ENCODE results near the gene STX4. TPM values are rescaled to one million over a fixed set of nuclear protein-coding genes. Genes with fewer than 3 reads are reported as not detected.

STX4 gene
- total RNA-seq, 2 experiments from 2014 or later, result 67.2 to 70.0 TPM

DNA sequence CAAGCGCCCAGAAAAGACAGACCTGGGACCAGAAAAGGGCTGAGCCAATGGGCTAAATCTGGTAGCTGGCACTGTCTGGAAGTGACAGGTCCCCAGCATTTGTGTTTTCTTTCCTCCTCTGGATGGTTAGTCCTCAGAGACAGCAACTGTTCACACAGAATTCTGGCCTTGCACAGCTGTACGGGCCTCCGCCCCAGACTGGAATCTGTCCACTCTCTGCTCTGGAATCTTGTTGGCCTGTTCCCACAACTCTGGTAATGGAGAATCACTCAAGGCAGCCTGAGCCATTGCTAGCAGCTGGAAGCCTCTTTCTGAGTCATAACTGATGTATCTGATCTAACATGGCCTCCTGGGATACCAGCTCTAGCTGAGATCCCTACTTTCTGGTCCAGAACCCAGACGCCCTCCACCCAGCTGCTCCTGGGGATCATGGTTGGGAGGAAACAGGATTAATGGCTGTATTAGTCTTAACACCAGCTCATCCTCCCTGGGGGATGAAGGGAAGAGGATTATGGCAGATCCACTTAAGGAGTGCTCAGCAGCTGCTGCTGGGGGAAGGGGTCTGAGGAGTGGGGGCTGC lies 31.6 kb downstream of the STX4 start:
- Mint-ChIP-seq H3K27ac (peak overlapping the region; percentile 93), H3K4me3 (peak overlapping the region; percentile 66), H3K4me1 (peaks cover 47% of the 10 kb centered on the region), H3K27me3 (no peaks in the 10 kb centered on the region), H3K36me3 (ENCODE audit: low read depth) (peaks cover 41% of the 10 kb centered on the region), H3K9me3 (no peaks in the 10 kb centered on the region)
- ChIA-PET POLR2A (interaction anchor here (0.9 to 3.2 kb wide), 3 partner anchors 9 to 52 kb away, joined by 3 to 34 read pairs (median 5); partner anchors contain the start of genes KAT8, ZNF646 and ZNF668), CTCF (interaction anchor here (1.1 to 1.9 kb wide), 2 partner anchors 9 to 77 kb away, joined by 3 to 6 read pairs; partner anchors contain the start of genes ZNF646 and ZNF668)
- no peak for DNase-seq

DNA sequence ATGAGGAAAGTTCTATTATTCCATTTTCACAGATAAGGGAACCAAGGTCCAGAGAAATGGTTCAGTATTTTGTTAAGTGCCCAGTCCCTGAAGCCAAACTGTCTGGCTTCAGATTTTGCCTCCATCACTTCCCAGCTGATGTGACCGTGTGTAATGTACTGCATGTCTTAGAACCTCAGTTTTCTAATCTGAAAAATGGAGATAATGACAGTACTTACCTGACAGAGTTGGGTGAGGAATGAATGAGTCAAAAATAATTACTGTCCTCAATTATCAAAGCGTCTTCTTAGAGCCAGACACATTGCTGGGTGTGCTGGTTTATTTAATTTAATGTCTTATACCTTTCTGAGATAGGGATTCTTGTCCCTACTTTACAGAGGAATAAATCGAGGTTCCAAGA lies 34.0 kb downstream of the STX4 start:
- CTCF ChIA-PET, result interaction anchor here (1.0 to 1.8 kb wide), 3 partner anchors 75 to 133 kb away, joined by 3 to 5 read pairs (median 3); partner anchors contain the start of gene HSD3B7
- Mint-ChIP-seq H3K9me3 (no peaks in the 10 kb centered on the region), H3K27ac (no peak overlapping the region), H3K4me3 (no peak overlapping the region), H3K27me3 (no peaks in the 10 kb centered on the region), H3K36me3 (ENCODE audit: low read depth) (peaks cover 23% of the 10 kb centered on the region), H3K4me1 (peaks cover 54% of the 10 kb centered on the region)
- POLR2A ChIA-PET, result interaction anchor here (0.5 to 2.7 kb wide), 2 partner anchors 33 to 83 kb away, joined by 3 to 9 read pairs; partner anchors contain the start of gene STX4
- DNase-seq, result no peak

DNA sequence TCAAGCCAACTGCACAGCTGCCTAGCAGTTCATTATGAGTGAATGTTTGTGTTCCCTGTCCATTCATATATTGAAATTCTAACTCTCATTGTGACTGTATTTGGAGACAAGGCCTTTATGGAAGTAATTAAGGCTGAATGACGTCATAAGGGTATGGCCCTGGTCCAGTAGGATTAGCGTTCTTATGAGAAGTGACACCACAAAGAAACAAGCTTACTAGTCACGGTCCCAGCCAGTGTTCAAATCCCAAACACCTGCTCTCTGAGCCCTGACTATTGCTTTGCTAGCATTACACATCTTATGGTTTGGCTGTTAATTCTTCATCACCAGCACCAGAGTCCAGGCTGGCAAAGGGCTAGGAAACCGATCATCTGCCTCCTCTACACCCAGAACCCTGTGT lies 38.5 kb downstream of the STX4 start:
- POLR2A ChIA-PET, result interaction anchor here (1.1 to 3.5 kb wide), 4 partner anchors 38 to 386 kb away, joined by 3 to 29 read pairs (median 7); partner anchors contain the start of gene STX4
- peak overlapping the region; percentile 94 for H3K27ac Mint-ChIP-seq
- peaks cover 37% of the 10 kb centered on the region for H3K4me1 Mint-ChIP-seq

DNA sequence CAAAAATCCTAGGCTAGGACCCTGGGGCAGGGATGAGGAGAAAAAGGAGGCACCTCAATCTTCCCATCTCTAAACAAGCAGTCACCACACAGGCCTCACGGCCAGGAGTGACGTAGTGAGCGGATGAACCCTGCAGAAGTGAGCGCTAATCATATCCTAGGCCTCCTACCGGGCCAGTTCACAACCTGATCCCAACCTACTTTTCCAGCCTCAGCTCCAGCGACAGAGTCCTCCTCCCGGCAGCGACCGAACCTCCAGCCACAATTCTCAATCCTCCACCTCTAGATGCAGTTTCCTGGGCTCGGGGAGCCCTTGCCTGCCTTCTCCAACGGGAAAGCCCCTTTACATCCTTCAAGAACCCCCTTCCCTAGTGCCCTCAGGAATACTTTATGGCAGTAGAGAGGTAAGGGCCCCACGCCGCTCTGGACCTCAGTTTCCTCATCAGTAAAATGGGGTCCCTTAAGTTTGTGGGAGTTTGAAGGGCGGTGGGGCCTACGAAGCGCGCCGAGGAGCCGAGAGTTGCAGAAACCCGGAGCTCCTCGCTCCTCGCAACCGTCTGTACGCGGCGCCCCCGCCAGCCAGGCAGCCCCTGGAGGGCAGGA lies 39.3 kb downstream of the STX4 start:
- DNase-seq, result peak; percentile 61
- Mint-ChIP-seq H3K36me3 (ENCODE audit: low read depth) (peaks cover 29% of the 10 kb centered on the region), H3K4me3 (peak overlapping the region; percentile 97), H3K9me3 (no peaks in the 10 kb centered on the region), H3K27ac (peak overlapping the region; percentile 94), H3K27me3 (no peaks in the 10 kb centered on the region), H3K4me1 (peaks cover 35% of the 10 kb centered on the region)
- CTCF ChIA-PET, result interaction anchor here (1.0 to 2.7 kb wide), 6 partner anchors 20 to 796 kb away, joined by 3 to 18 read pairs (median 8); no protein-coding TSS in a partner anchor
- POLR2A ChIA-PET, result interaction anchor here (1.0 to 3.5 kb wide), 18 partner anchors 9 to 386 kb away, joined by 3 to 43 read pairs (median 10); partner anchors contain the start of genes ARMC5, FUS, HSD3B7 and KAT8

More for the DNA sequence above, 38.5 kb downstream of the STX4 start:
- CTCF ChIA-PET, result interaction anchor here (2.3 to 2.7 kb wide), 2 partner anchors 70 to 88 kb away, joined by 8 to 11 read pairs; no protein-coding TSS in a partner anchor
- H3K9me3 Mint-ChIP-seq, result no peaks in the 10 kb centered on the region
- DNase-seq, result no peak
- peak overlapping the region; percentile 97 for H3K4me3 Mint-ChIP-seq
- no peaks in the 10 kb centered on the region for H3K27me3 Mint-ChIP-seq
- H3K36me3 Mint-ChIP-seq (ENCODE audit: low read depth), result peaks cover 22% of the 10 kb centered on the region

DNA sequence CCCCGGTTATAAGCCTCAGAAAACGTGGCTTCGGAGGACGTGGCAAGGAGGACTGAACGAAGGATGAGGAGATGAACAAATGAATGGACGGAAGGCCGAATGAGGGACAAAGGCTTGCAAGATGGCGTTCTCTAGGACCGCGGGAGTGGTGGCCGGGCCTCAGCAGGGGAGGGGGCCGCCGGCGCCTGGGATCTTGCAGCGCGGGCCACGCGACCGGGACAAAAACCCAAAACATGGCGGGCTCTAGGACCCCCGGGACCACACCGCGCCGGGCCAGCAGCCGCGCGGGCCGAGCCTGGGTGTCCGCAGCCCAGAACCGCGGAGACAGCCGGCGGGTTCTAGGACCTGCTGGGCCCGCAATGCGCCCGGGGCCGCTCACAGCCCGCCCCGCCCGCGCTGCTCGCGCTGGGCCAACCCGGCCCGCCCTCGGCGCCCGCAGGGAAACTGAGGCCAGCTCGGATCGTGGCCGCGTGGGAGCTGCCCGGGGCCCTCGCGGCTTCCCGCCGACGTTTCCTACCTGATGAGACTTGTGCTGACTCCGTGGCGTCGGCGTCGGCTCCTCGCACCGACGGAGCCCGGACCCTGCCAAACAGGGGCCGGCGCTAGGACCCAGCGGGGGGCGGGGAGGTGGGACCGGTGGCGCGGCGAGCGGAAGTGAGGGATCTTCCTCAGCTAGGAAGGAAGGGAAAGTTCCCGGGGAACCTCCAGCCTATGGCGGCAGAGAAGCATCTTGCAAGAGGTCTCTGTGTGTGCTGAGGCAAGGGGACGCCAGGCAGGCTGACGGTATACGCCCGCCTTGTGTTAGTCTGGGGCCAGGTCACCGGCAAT lies 40.0 kb downstream of the STX4 start:
- Mint-ChIP-seq H3K4me1 (peaks cover 37% of the 10 kb centered on the region), H3K27me3 (no peaks in the 10 kb centered on the region), H3K27ac (peak overlapping the region; percentile 94), H3K9me3 (no peaks in the 10 kb centered on the region), H3K36me3 (ENCODE audit: low read depth) (peaks cover 37% of the 10 kb centered on the region), H3K4me3 (peak overlapping the region; percentile 97)
- ChIA-PET POLR2A (interaction anchor here (0.8 to 3.5 kb wide), 35 partner anchors 9 to 801 kb away, joined by 3 to 43 read pairs (median 6); partner anchors contain the start of genes ARMC5, FUS, HSD3B7 and KAT8), CTCF (interaction anchor here (0.6 to 2.7 kb wide), 15 partner anchors 8 to 796 kb away, joined by 3 to 18 read pairs (median 4); partner anchors contain the start of genes KAT8, VKORC1 and ZNF843)
- peak; percentile 91 for DNase-seq

DNA sequence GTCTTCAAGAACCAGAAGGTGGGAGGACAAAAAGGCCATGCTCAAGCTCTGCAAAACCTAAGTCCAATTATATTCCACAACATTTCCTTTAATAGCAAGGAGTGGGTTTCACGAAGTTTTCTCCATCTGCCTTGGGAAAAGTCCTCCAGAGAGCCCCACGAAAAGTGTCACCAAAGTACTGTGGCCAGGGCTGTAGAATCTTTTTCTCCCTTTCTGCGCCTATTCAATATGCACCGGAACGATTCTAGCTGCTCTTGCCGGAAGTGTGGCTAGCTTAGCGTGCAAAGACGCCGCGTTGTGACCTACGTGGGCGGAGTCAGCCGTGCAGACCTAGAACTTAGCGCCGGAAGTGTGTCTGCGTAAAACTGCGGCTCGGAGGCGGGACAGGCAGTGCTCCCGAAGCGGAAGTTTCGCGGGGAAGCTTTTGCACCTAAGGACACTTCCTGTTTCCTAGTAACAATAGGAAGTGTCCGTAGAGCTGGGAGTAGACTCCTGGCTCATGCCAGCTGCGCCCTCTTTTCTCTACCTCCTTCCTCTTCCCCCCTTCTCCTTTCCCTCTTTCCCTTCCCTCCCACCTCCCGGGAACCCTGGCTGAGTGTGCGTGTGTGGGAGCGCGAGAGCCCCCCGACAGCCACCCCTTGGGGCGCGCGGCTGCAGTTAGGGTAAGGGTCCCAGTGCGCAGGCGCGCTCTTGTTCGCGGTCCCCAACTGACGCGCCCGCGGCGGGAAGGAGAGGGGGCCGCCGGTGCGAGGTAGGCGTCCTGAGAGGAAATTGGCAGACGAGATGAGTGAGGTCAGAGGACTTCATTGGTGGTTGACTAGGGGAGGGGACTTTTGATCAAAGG lies 40.8 kb downstream of the STX4 start, which contains the start of the genes ZNF646 and ZNF668:
Gene ZNF646, plus strand, starts transcription at position 453 of the 844 bp plus-strand sequence. CDS start 1,903 bp downstream, outside the sequence.
Gene ZNF668, minus strand, starts transcription at position 271 of the 844 bp plus-strand sequence. CDS start 9,781 bp downstream, outside the sequence.
- H3K27ac Mint-ChIP-seq, result peak within 1 kb of the TSS; percentile 94
- CTCF ChIA-PET, result interaction anchor here (0.6 to 2.7 kb wide), 14 partner anchors 9 to 795 kb away, joined by 3 to 18 read pairs (median 4); partner anchors contain the start of genes KAT8, VKORC1 and ZNF843
- peaks cover 39% of the 10 kb centered on the region for H3K4me1 Mint-ChIP-seq
- peak within 1 kb of the TSS; percentile 97 for H3K4me3 Mint-ChIP-seq
- peaks cover 45% of the 10 kb centered on the region for H3K36me3 Mint-ChIP-seq (ENCODE audit: low read depth)
- peak; percentile 99 for DNase-seq
- no peaks in the 10 kb centered on the region for H3K27me3 Mint-ChIP-seq
- POLR2A ChIA-PET, result interaction anchor here (0.8 to 3.5 kb wide), 34 partner anchors 10 to 800 kb away, joined by 3 to 43 read pairs (median 6); partner anchors contain the start of genes ARMC5, FUS, HSD3B7 and KAT8
- no peaks in the 10 kb centered on the region for H3K9me3 Mint-ChIP-seq

DNA sequence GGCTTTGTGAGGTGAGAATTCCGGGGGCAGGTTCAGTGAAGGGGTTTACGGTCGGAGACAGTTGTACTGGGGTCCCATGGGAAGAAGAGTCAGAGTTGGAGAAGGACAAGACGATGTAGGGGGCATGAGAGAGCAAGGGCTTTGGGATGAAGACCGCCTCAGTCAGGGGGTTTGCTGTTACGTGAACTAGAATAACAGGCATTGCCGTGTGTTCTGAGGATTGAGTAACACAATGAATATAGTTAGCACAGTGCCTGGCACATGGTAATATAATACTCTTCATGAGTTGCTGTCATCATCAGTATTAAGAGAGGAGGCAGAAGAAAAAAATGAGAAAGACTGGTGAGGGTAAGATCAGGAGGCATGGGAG lies 41.4 kb downstream of the STX4 start:
- H3K4me1 Mint-ChIP-seq, result peaks cover 38% of the 10 kb centered on the region
- no peaks in the 10 kb centered on the region for H3K27me3 Mint-ChIP-seq
- POLR2A ChIA-PET, result interaction anchor here (1.2 to 3.5 kb wide), 22 partner anchors 9 to 799 kb away, joined by 3 to 43 read pairs (median 9); partner anchors contain the start of genes ARMC5, FUS, KAT8 and PRSS53
- no peak for DNase-seq
- peak overlapping the region; percentile 93 for H3K27ac Mint-ChIP-seq
- H3K36me3 Mint-ChIP-seq (ENCODE audit: low read depth), result peaks cover 51% of the 10 kb centered on the region
- no peaks in the 10 kb centered on the region for H3K9me3 Mint-ChIP-seq
- peak overlapping the region; percentile 96 for H3K4me3 Mint-ChIP-seq
- CTCF ChIA-PET, result interaction anchor here (0.7 to 2.7 kb wide), 9 partner anchors 18 to 794 kb away, joined by 3 to 18 read pairs (median 6); partner anchors contain the start of genes KAT8, VKORC1 and ZNF843

DNA sequence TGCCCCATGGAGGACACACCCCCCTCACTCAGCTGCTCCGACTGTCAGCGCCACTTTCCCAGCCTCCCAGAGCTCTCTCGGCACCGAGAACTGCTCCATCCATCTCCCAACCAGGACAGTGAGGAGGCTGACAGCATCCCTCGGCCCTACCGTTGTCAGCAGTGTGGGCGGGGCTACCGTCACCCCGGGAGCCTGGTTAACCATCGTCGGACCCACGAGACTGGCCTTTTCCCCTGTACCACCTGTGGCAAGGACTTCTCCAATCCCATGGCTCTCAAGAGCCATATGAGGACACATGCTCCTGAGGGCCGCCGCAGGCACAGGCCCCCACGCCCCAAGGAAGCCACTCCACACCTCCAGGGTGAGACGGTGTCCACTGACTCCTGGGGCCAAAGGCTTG lies 43.0 kb downstream of the STX4 start:
- peaks cover 59% of the 10 kb centered on the region for H3K36me3 Mint-ChIP-seq (ENCODE audit: low read depth)
- no peaks in the 10 kb centered on the region for H3K9me3 Mint-ChIP-seq
- peak overlapping the region; percentile 96 for H3K4me3 Mint-ChIP-seq
- no peak overlapping the region for H3K27ac Mint-ChIP-seq
- ChIA-PET CTCF (no interaction called here), POLR2A (interaction anchor here (0.6 to 1.0 kb wide), 2 partner anchors 10 to 78 kb away, joined by 3 read pairs; no protein-coding TSS in a partner anchor)
- H3K27me3 Mint-ChIP-seq, result no peaks in the 10 kb centered on the region
- no peak for DNase-seq
- H3K4me1 Mint-ChIP-seq, result peaks cover 43% of the 10 kb centered on the region

DNA sequence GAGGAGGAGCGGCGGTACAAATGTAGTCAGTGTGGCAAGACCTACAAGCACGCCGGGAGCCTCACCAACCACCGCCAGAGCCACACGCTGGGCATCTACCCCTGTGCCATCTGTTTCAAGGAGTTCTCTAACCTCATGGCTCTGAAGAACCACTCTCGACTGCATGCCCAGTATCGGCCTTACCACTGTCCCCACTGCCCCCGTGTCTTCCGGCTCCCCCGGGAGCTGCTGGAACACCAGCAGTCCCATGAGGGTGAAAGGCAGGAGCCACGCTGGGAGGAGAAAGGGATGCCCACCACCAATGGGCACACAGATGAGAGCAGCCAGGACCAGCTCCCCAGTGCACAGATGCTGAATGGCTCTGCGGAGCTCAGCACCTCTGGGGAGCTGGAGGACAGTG lies 43.7 kb downstream of the STX4 start:
- ChIA-PET CTCF (no interaction called here), POLR2A (interaction anchor here (0.8 to 1.0 kb wide), 2 partner anchors 9 to 103 kb away, joined by 3 read pairs; no protein-coding TSS in a partner anchor)
- Mint-ChIP-seq H3K36me3 (ENCODE audit: low read depth) (peaks cover 59% of the 10 kb centered on the region), H3K4me1 (peaks cover 37% of the 10 kb centered on the region), H3K27me3 (no peaks in the 10 kb centered on the region), H3K27ac (no peak overlapping the region), H3K9me3 (no peaks in the 10 kb centered on the region), H3K4me3 (no peak overlapping the region)
- DNase-seq, result no peak

DNA sequence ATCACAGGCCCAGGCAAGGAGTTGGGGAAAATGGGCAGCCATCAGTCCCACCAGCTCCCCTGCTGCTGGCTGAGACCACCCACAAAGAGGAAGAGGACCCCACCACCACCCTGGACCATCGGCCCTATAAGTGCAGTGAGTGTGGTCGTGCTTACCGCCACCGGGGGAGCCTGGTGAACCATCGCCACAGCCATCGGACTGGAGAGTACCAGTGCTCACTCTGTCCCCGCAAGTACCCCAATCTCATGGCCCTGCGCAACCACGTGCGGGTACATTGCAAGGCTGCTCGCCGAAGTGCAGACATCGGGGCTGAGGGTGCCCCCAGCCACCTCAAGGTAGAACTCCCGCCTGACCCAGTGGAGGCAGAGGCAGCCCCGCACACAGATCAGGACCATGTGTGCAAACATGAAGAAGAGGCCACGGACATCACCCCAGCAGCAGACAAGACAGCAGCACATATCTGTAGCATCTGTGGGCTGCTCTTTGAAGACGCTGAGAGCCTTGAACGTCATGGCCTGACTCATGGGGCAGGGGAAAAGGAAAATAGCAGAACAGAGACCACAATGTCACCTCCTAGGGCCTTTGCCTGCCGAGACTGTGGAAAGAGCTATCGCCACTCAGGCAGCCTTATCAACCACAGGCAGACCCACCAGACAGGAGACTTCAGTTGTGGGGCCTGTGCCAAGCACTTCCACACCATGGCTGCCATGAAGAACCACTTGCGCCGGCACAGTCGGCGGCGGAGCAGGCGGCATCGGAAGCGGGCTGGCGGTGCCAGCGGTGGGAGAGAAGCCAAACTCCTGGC lies 44.4 kb downstream of the STX4 start:
- POLR2A ChIA-PET, result interaction anchor here (0.8 to 1.0 kb wide), 2 partner anchors 8 to 103 kb away, joined by 3 read pairs; no protein-coding TSS in a partner anchor
- Mint-ChIP-seq H3K9me3 (no peaks in the 10 kb centered on the region), H3K36me3 (ENCODE audit: low read depth) (peaks cover 59% of the 10 kb centered on the region), H3K27ac (no peak overlapping the region), H3K4me1 (peaks cover 32% of the 10 kb centered on the region), H3K4me3 (no peak overlapping the region), H3K27me3 (no peaks in the 10 kb centered on the region)
- no peak for DNase-seq
- CTCF ChIA-PET, result no interaction called here
